HepG2 (cell line): Measurements from ENCODE around the gene PITPNM2. TPM values are rescaled to one million over a fixed set of nuclear protein-coding genes. Genes with fewer than 3 reads are reported as not detected.
A peak's percentile ranks its signal among the peaks of the same experiment; 100 is the strongest.

ENCODE experiments used
- ARHGAP35 ChIP-seq: sonication (generic); formaldehyde crosslinking; IDR thresholded peaks from 2 replicates; pipeline ENCODE4 v1.9.0; 2022; ENCODE audit warnings: mild to moderate bottlenecking, inconsistent platforms, moderate library complexity, missing genetic modification reagents, borderline replicate concordance
- ARNTL ChIP-seq: sonication (generic); formaldehyde crosslinking; IDR thresholded peaks from 2 replicates; pipeline ENCODE4 v1.4.0; 2020; ENCODE audit warnings: mild to moderate bottlenecking, missing genetic modification reagents
- EP300 ChIP-seq, 3 experiments: sonication (generic) in 1 of 3; formaldehyde crosslinking in 1 of 3; IDR thresholded peaks; 2 replicates each; pipeline versions ENCODE4 v1.5.1 to v1.6.1; 2011 to 2020; ENCODE audit warnings: low read depth in 2 of 3, low read length in 2 of 3, borderline replicate concordance in 1 of 3, improper control_type of control experiment in 1 of 3, mild to moderate bottlenecking in 1 of 3, missing genetic modification reagents in 1 of 3, moderate library complexity in 1 of 3
- EZH2 ChIP-seq: conservative IDR thresholded peaks from 2 replicates; pipeline ENCODE4 v1.6.1; 2012; ENCODE audit warnings: mild to moderate bottlenecking, low read depth, low read length, moderate library complexity
- FOXO1 ChIP-seq: sonication (generic); formaldehyde crosslinking; IDR thresholded peaks from 2 replicates; pipeline ENCODE4 v1.4.0; 2020; ENCODE audit warnings: missing genetic modification reagents
- FOXO4 ChIP-seq: sonication (generic); formaldehyde crosslinking; conservative IDR thresholded peaks from 2 replicates; pipeline ENCODE4 v1.8.1; 2023; ENCODE audit warnings: missing genetic modification reagents
- GPN1 ChIP-seq: sonication (generic); formaldehyde crosslinking; IDR thresholded peaks from 2 replicates; pipeline ENCODE4 v1.5.1; 2020; ENCODE audit warnings: missing genetic modification reagents, borderline replicate concordance
- HBP1 ChIP-seq: IDR thresholded peaks from 2 replicates; pipeline ENCODE4 v1.6.1; 2016; ENCODE audit warnings: low read depth, control low read depth
- KAT2B ChIP-seq: fragments of 150-350 bp; IDR thresholded peaks from 2 replicates; pipeline ENCODE4 v1.6.1; 2014; ENCODE audit warnings: low read depth, low read length, borderline replicate concordance
- RBFOX2 ChIP-seq: fragments of 200-400 bp; formaldehyde crosslinking; IDR thresholded peaks from 2 replicates; pipeline ENCODE4 v1.6.1; 2017; ENCODE audit warnings: low read depth, mild to moderate bottlenecking, low read length
- REL ChIP-seq: sonication (generic); formaldehyde crosslinking; conservative IDR thresholded peaks from 2 replicates; pipeline ENCODE4 v1.8.0; 2022; ENCODE audit warnings: mild to moderate bottlenecking, missing genetic modification reagents, moderate library complexity
- TOPORS ChIP-seq: sonication (generic); formaldehyde crosslinking; IDR thresholded peaks from 2 replicates; pipeline ENCODE4 v1.8.0; 2023; ENCODE audit warnings: mild to moderate bottlenecking, missing genetic modification reagents
- ZBTB21 ChIP-seq: sonication (generic); formaldehyde crosslinking; IDR thresholded peaks from 2 replicates; pipeline ENCODE4 v1.4.0; 2020; ENCODE audit warnings: missing genetic modification reagents
- ZKSCAN5 ChIP-seq: sonication (generic); formaldehyde crosslinking; IDR thresholded peaks from 2 replicates; pipeline ENCODE4 v1.5.1; 2020; ENCODE audit warnings: mild to moderate bottlenecking, missing genetic modification reagents
- ZMYM4 ChIP-seq: sonication (generic); formaldehyde crosslinking; IDR thresholded peaks from 2 replicates; pipeline ENCODE4 v1.8.1; 2023; ENCODE audit warnings: mild to moderate bottlenecking, missing genetic modification reagents
- ZNF263 ChIP-seq: sonication (generic); formaldehyde crosslinking; IDR thresholded peaks from 2 replicates; pipeline ENCODE4 v1.4.0; 2020; ENCODE audit warnings: missing genetic modification reagents
- ZNF430 ChIP-seq: sonication (generic); formaldehyde crosslinking; IDR thresholded peaks from 2 replicates; pipeline ENCODE4 v1.9.0; 2021; ENCODE audit warnings: mild to moderate bottlenecking, missing genetic modification reagents
- ZNF557 ChIP-seq: sonication (generic); formaldehyde crosslinking; IDR thresholded peaks from 2 replicates; pipeline ENCODE4 v1.4.0; 2020; ENCODE audit warnings: missing genetic modification reagents
- ZNF567 ChIP-seq: sonication (generic); formaldehyde crosslinking; IDR thresholded peaks from 2 replicates; pipeline ENCODE4 v1.8.1; 2023; ENCODE audit warnings: mild to moderate bottlenecking, missing genetic modification reagents, borderline replicate concordance
- ZNF598 ChIP-seq: sonication (generic); formaldehyde crosslinking; IDR thresholded peaks from 2 replicates; pipeline ENCODE4 v1.5.1; 2020; ENCODE audit warnings: mild to moderate bottlenecking, missing genetic modification reagents, borderline replicate concordance
- ZNF629 ChIP-seq: sonication (generic); formaldehyde crosslinking; conservative IDR thresholded peaks from 2 replicates; pipeline ENCODE4 v1.5.0; 2020; ENCODE audit warnings: missing genetic modification reagents
- ZNF660 ChIP-seq: sonication (generic); formaldehyde crosslinking; IDR thresholded peaks from 2 replicates; pipeline ENCODE4 v1.5.1; 2020; ENCODE audit warnings: mild to moderate bottlenecking, low read depth, missing genetic modification reagents, borderline replicate concordance
- ZSCAN29 ChIP-seq: sonication (generic); formaldehyde crosslinking; conservative IDR thresholded peaks from 2 replicates; pipeline ENCODE4 v1.4.0; 2020; ENCODE audit warnings: mild to moderate bottlenecking, missing genetic modification reagents
- ZUFSP ChIP-seq: sonication (generic); formaldehyde crosslinking; IDR thresholded peaks from 2 replicates; pipeline ENCODE4 v1.9.0; 2021; ENCODE audit warnings: missing genetic modification reagents, mild to moderate bottlenecking, borderline replicate concordance
- polyA plus RNA-seq, 8 experiments: library from polyadenylated mRNA; depleted of rRNA in 3 of 8; stranded (reverse) in 7 of 8; unstranded in 1 of 8; fragments of >200 nt; fragmentation: Illumina TruSeq in 4 of 8; extraction: Trizol in 4 of 8; gene quantifications; 2 replicates each; pipeline versions ENCODE4 v1.2.1 to v1.2.3, GENCODE V29; 2011 to 2016; ENCODE audit warnings: low read depth in 4 of 8, missing spikeins in 1 of 8, mixed read lengths in 1 of 8; ENCODE audit not compliant: insufficient read depth in 1 of 8
- total RNA-seq, 5 experiments: library from RNA; depleted of rRNA; stranded (reverse); fragments of >200 nt; fragmentation: Illumina TruSeq; extraction: Trizol; gene quantifications; 2 replicates each; pipeline ENCODE4 v1.2.3, GENCODE V29; 2016; ENCODE audit warnings: low read depth in 1 of 5
- TF ChIP-seq, protein P1 (sequence below): sonication (generic); IDR thresholded peaks from 2 replicates; pipeline ENCODE4 v1.6.1; 2016; ENCODE audit warnings: low read depth, borderline replicate concordance

Gene PITPNM2
- total and polyA plus RNA-seq, 2 of the 13 experiments (the other 11 are each of a cell fraction or from before 2014, with no cell fraction given), result 4.2 to 5.3 TPM

- 0 out of 2 replicates have a peak, but pooled peaks have one; percentile 57 for TF ChIP-seq FOXO4 (CRISPR knock-in tag)
- no peak for TF ChIP-seq ZBTB21 (CRISPR knock-in tag)
- TF ChIP-seq ZNF430 (CRISPR knock-in tag), result no peak
- no peak for TF ChIP-seq ZNF629 (CRISPR knock-in tag)
- TF ChIP-seq GPN1, result no peak
- no peak for TF ChIP-seq ZNF567 (CRISPR knock-in tag)
- TF ChIP-seq EP300 (IDR thresholded peaks at IDR 0.05; ENCODE audit: low read depth in 2 of 2, low read length in 2 of 2), result no peak
- TF ChIP-seq EP300 (CRISPR knock-in tag; IDR thresholded peaks at IDR 0.05; ENCODE audit: borderline replicate concordance), result 0 out of 2 replicates have a peak, but pooled peaks have one; percentile 11
- no peak for TF ChIP-seq HBP1 (CRISPR knock-in tag)
- no peak for TF ChIP-seq FOXO1 (CRISPR knock-in tag)
- 0 out of 2 replicates have a peak, but pooled peaks have one; percentile 16 for TF ChIP-seq ZMYM4 (CRISPR knock-in tag)
- no peak for TF ChIP-seq EZH2
- TF ChIP-seq ZNF557, result no peak
- TF ChIP-seq, protein P1, sequence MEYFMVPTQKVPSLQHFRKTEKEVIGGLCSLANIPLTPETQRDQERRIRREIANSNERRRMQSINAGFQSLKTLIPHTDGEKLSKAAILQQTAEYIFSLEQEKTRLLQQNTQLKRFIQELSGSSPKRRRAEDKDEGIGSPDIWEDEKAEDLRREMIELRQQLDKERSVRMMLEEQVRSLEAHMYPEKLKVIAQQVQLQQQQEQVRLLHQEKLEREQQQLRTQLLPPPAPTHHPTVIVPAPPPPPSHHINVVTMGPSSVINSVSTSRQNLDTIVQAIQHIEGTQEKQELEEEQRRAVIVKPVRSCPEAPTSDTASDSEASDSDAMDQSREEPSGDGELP, result peak; percentile 32; the same call in 1 of the 2 replicates
- TF ChIP-seq TOPORS (CRISPR knock-in tag), result no peak
- TF ChIP-seq ARHGAP35 (CRISPR knock-in tag), result 0 out of 2 replicates have a peak, but pooled peaks have one; percentile 30
- no peak for TF ChIP-seq ZNF660
- no peak for TF ChIP-seq ARNTL (CRISPR knock-in tag)
- TF ChIP-seq ZUFSP (CRISPR knock-in tag), result no peak
- TF ChIP-seq ZKSCAN5, result 0 out of 2 replicates have a peak, but pooled peaks have one; percentile 57
- no peak for TF ChIP-seq ZNF598
- no peak for TF ChIP-seq KAT2B
- TF ChIP-seq ZNF263 (CRISPR knock-in tag), result 0 out of 2 replicates have a peak, but pooled peaks have one; percentile 19
- no peak for TF ChIP-seq ZSCAN29 (CRISPR knock-in tag)
- no peak for TF ChIP-seq REL (CRISPR knock-in tag)
- TF ChIP-seq RBFOX2, result 0 out of 2 replicates have a peak, but pooled peaks have one; percentile 24
These were observed 10.8 kb downstream of the PITPNM2 start (continued) for GRCh38 chr12:123139926-123140675.
